OCI-LY1 (cell line): ENCODE results near the gene CHM.
"Not testable (repeated sequence)": the region's sequence is repeated elsewhere in the genome, so short reads cannot be mapped to it uniquely, and the experiment has no call there.

Experiments
- H2AFZ ChIP-seq: fragments of 200-600 bp; sonication (generic), shearing (Covaris generic); 2 replicates; pipeline ENCODE4 v1.6.0; 2014; ENCODE audit warnings: antibody characterized with exemption, mild to moderate bottlenecking, low read length
- H3F3A ChIP-seq: fragments of 200-600 bp; sonication (generic), shearing (Covaris generic); 2 replicates; pipeline ENCODE4 v1.6.0; 2014; ENCODE audit warnings: mild to moderate bottlenecking, antibody characterized with exemption, low read length, moderate library complexity; ENCODE audit not compliant: insufficient read depth
- H3K27ac ChIP-seq: fragments of 200-600 bp; sonication (generic); 2 replicates; pipeline ENCODE4 v1.5.1; 2014; ENCODE audit warnings: low read length, mixed run types, mild to moderate bottlenecking, low read depth; ENCODE audit not compliant: poor library complexity, severe bottlenecking
- H3K27me3 ChIP-seq: fragments of 200-600 bp; sonication (generic); 2 replicates; pipeline ENCODE4 v1.6.0; 2014; ENCODE audit warnings: antibody characterized with exemption, mild to moderate bottlenecking, low read length, moderate library complexity; ENCODE audit not compliant: insufficient read depth
- H3K36me3 ChIP-seq: fragments of 200-600 bp; sonication (generic); 2 replicates; pipeline ENCODE4 v1.6.1; 2014; ENCODE audit warnings: mild to moderate bottlenecking, antibody characterized with exemption, low read length, moderate library complexity, mixed read lengths; ENCODE audit not compliant: insufficient read depth
- H3K4me1 ChIP-seq: fragments of 200-600 bp; sonication (generic); 2 replicates; pipeline ENCODE4 v1.5.1; 2014; ENCODE audit warnings: mild to moderate bottlenecking, low read length, moderate library complexity; ENCODE audit not compliant: insufficient read depth, severe bottlenecking
- H3K4me2 ChIP-seq: fragments of 200-600 bp; sonication (generic), shearing (Covaris generic); 2 replicates; pipeline ENCODE4 v1.6.1; 2014; ENCODE audit warnings: low read length
- H3K4me3 ChIP-seq: fragments of 200-600 bp; sonication (generic); 2 replicates; pipeline ENCODE4 v1.5.1; 2014; ENCODE audit warnings: low read length, low read depth, mild to moderate bottlenecking, mixed read lengths; ENCODE audit not compliant: poor library complexity, severe bottlenecking
- H3K79me2 ChIP-seq: fragments of 200-600 bp; shearing (Covaris generic); 2 replicates; pipeline ENCODE4 v1.6.1; 2016; ENCODE audit warnings: mixed run types, low read length, mixed read lengths; ENCODE audit not compliant: insufficient read depth
- H3K9ac ChIP-seq: fragments of 200-600 bp; sonication (generic), shearing (Covaris generic); 2 replicates; pipeline ENCODE4 v1.6.1; 2014; ENCODE audit warnings: mild to moderate bottlenecking, low read length, mixed read lengths
- H3K9me2 ChIP-seq: fragments of 200-600 bp; sonication (generic), shearing (Covaris generic); 2 replicates; pipeline ENCODE4 v1.6.1; 2014; ENCODE audit warnings: low read depth, mild to moderate bottlenecking, low read length, mixed read lengths
- H3K9me3 ChIP-seq: fragments of 200-600 bp; shearing (Covaris generic); 2 replicates; pipeline ENCODE4 v1.6.1; 2014; ENCODE audit warnings: low read length, mixed read lengths
- H4K20me1 ChIP-seq: fragments of 200-600 bp; sonication (generic), shearing (Covaris generic); 2 replicates; pipeline ENCODE4 v1.6.0; 2016; ENCODE audit warnings: mild to moderate bottlenecking, low read length; ENCODE audit not compliant: insufficient read depth
- EZH2 ChIP-seq: fragments of 200-600 bp; sonication (generic), shearing (Covaris generic); IDR thresholded peaks from 2 replicates; pipeline ENCODE4 v1.8.0; 2017; ENCODE audit warnings: borderline replicate concordance, mixed run types, mild to moderate bottlenecking, antibody characterized with exemption, low read length, moderate library complexity, mixed read lengths
- TF ChIP-seq, protein P1 (sequence below): fragments of 200-600 bp; sonication (generic), shearing (Covaris generic); IDR thresholded peaks from 2 replicates; pipeline ENCODE4 v1.5.1; 2017; ENCODE audit warnings: mild to moderate bottlenecking, antibody characterized with exemption, low read length, moderate library complexity, mixed read lengths

Gene CHM

DNA sequence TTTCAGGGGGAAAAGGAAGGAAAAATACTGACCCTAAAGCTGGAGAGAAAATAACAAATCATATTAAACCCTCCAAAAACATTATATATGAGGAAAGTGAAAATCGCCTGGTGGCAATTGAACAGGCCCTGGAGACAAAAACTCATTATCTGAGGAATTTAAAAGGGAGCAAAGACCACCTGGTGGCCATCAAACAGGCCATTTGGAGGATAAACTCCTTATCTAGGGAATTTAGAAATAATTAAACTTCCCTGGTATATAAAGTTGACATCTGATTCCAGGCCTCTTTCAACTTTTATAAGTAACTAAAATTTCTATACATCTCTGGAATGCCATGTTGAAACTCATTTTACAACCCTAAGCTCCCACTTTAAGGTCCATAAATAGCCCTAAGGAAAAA, 35.2 kb downstream of the CHM start:
- H3K27me3 ChIP-seq: no peaks in the 10 kb centered on the region
- no peaks in the 10 kb centered on the region for H3K79me2 ChIP-seq

DNA sequence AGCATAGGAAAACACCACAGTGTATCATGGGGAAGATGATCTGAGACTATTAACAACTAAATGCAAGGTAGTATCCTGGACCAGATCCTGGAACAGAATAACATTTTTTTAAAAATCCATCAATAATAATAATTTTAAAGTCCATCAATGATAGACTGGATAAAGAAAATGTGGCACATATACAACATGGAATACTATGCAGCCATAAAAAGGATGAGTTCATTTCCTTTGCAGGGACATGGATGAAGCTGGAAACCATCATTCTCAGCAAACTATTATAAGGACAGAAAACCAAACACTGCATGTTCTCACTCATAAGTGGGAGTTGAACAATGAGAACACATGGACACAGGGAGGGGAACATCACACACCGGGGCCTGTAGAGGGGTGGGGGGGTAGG, 37.6 kb downstream of the CHM start:
- not testable (repeated sequence) for H3K4me3 ChIP-seq, H3F3A ChIP-seq, H3K27me3 ChIP-seq, H4K20me1 ChIP-seq, H3K4me2 ChIP-seq, H3K79me2 ChIP-seq, H3K9ac ChIP-seq, H3K9me3 ChIP-seq, H3K36me3 ChIP-seq, H2AFZ ChIP-seq, H3K9me2 ChIP-seq, H3K27ac ChIP-seq, H3K4me1 ChIP-seq

More for the DNA sequence above, 35.2 kb downstream of the CHM start:
- no peak overlapping the region for H3K4me3 ChIP-seq
- H3K27ac ChIP-seq: no peak overlapping the region
- no peak overlapping the region for H3K4me2 ChIP-seq
- no peak overlapping the region for H2AFZ ChIP-seq
- no peak for TF ChIP-seq EZH2
- TF ChIP-seq, protein P1, sequence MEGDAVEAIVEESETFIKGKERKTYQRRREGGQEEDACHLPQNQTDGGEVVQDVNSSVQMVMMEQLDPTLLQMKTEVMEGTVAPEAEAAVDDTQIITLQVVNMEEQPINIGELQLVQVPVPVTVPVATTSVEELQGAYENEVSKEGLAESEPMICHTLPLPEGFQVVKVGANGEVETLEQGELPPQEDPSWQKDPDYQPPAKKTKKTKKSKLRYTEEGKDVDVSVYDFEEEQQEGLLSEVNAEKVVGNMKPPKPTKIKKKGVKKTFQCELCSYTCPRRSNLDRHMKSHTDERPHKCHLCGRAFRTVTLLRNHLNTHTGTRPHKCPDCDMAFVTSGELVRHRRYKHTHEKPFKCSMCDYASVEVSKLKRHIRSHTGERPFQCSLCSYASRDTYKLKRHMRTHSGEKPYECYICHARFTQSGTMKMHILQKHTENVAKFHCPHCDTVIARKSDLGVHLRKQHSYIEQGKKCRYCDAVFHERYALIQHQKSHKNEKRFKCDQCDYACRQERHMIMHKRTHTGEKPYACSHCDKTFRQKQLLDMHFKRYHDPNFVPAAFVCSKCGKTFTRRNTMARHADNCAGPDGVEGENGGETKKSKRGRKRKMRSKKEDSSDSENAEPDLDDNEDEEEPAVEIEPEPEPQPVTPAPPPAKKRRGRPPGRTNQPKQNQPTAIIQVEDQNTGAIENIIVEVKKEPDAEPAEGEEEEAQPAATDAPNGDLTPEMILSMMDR: no peak
- no peaks in the 10 kb centered on the region for H3K9me2 ChIP-seq
- H3K9me3 ChIP-seq: no peaks in the 10 kb centered on the region
- H3K4me1 ChIP-seq: no peaks in the 10 kb centered on the region
- H3F3A ChIP-seq: no peaks in the 10 kb centered on the region
- no peaks in the 10 kb centered on the region for H3K36me3 ChIP-seq
- no peaks in the 10 kb centered on the region for H4K20me1 ChIP-seq
- no peak overlapping the region for H3K9ac ChIP-seq

- H3K79me2 ChIP-seq, H2AFZ ChIP-seq, H3K9me2 ChIP-seq, H4K20me1 ChIP-seq, H3K4me2 ChIP-seq, H3K27ac ChIP-seq, H3K36me3 ChIP-seq, H3K4me1 ChIP-seq, H3K27me3 ChIP-seq, H3K9me3 ChIP-seq, H3K9ac ChIP-seq, H3K4me3 ChIP-seq, H3F3A ChIP-seq: not testable (repeated sequence)
Measured at GRCh38 chrX:86007891-86008290, 39.5 kb downstream of the CHM start.

GRCh38 chrX:86002076-86002896, 45.1 kb downstream of the CHM start:
- no peaks in the 10 kb centered on the region for H4K20me1 ChIP-seq
- H3K4me3 ChIP-seq: no peak overlapping the region
- no peaks in the 10 kb centered on the region for H3K9me2 ChIP-seq
- no peak overlapping the region for H3K27ac ChIP-seq
- H2AFZ ChIP-seq: no peak overlapping the region
- no peaks in the 10 kb centered on the region for H3K9me3 ChIP-seq
- H3K27me3 ChIP-seq: no peaks in the 10 kb centered on the region
- no peak for TF ChIP-seq EZH2
- TF ChIP-seq, protein P1: no peak
- H3K79me2 ChIP-seq: no peaks in the 10 kb centered on the region
- no peaks in the 10 kb centered on the region for H3K4me1 ChIP-seq
- no peaks in the 10 kb centered on the region for H3K36me3 ChIP-seq
- no peak overlapping the region for H3K4me2 ChIP-seq
- H3F3A ChIP-seq: no peaks in the 10 kb centered on the region
- no peak overlapping the region for H3K9ac ChIP-seq
